Vagina (tissue), 2 donors: ENCODE measurements around the gene BRAP. TPM values are rescaled to one million over a fixed set of nuclear protein-coding genes. Genes with fewer than 3 reads are reported as not detected.
"Not testable (repeated sequence)": the region's sequence is repeated elsewhere in the genome, so short reads cannot be mapped to it uniquely, and the experiment has no call there.

ENCODE experiments used
- DNase-seq, 2 donors: peaks; one replicate each; pipeline ENCODE4 v3.0.0-alpha.2; 2017; ENCODE audit errors: extremely low spot score in 2 of 2
- H3K27ac ChIP-seq: fragments of 200-600 bp; sonication (generic); one replicate; pipeline ENCODE4 v1.5.1; 2019
- H3K27me3 ChIP-seq: fragments of 200-600 bp; sonication (generic); one replicate; pipeline ENCODE4 v1.5.1; 2019
- H3K36me3 ChIP-seq, 2 donors: fragments of 200-600 bp; sonication (generic); one replicate each; pipeline ENCODE4 v1.5.1; 2017 to 2019
- H3K4me1 ChIP-seq: fragments of 200-600 bp; sonication (generic); one replicate; pipeline ENCODE4 v1.5.1; 2019
- H3K4me3 ChIP-seq, 2 donors: fragments of 200-600 bp; sonication (generic); 1 replicate in 1 of 2; 2 replicates in 1 of 2; pipeline ENCODE4 v1.5.1; 2016 to 2019
- H3K9me3 ChIP-seq: fragments of 200-600 bp; sonication (generic); one replicate; pipeline ENCODE4 v1.5.1; 2019
- CTCF ChIP-seq, 3 experiments: fragments of 450-650 bp in 2 of 3; fragments of 200-600 bp in 1 of 3; sonication (generic) in 1 of 3; IDR thresholded peaks; one replicate each; pipeline ENCODE4 v1.5.1; 2017 to 2019; ENCODE audit warnings: antibody characterized with exemption in 3 of 3, mild to moderate bottlenecking in 2 of 3, moderate library complexity in 2 of 3
- POLR2A ChIP-seq, 2 donors: fragments of 450-650 bp; IDR thresholded peaks; one replicate each; pipeline ENCODE4 v1.6.1; 2017; ENCODE audit warnings: antibody characterized with exemption in 2 of 2, mild to moderate bottlenecking in 2 of 2, moderate library complexity in 2 of 2
- POLR2AphosphoS5 ChIP-seq, 2 donors: sonication (generic); formaldehyde crosslinking; IDR thresholded peaks; one replicate each; pipeline ENCODE4 v1.9.0; 2017; ENCODE audit warnings: antibody characterized with exemption in 2 of 2, mild to moderate bottlenecking in 2 of 2, low read depth in 1 of 2; ENCODE audit not compliant: insufficient read depth in 1 of 2
- intact Hi-C: fragments of 100-400 bp; cut with DNase I; formaldehyde crosslinking; loops from one replicate; pipeline ENCODE4 v1.15.1; 2023
- total RNA-seq: library from RNA; depleted of rRNA; stranded (reverse); fragments of >200 nt; gene quantifications from one replicate; pipeline ENCODE4 v1.2.3, GENCODE V29; 2016

BRAP gene
- total RNA-seq, 1 donor from 2014 or later = 14.0 TPM

- no peak for DNase-seq
- H3K9me3 ChIP-seq = no peaks in the 10 kb centered on the region
- intact Hi-C loops = no loop called here
- no peak overlapping the region for H3K4me3 ChIP-seq
- no peaks in the 10 kb centered on the region for H3K4me1 ChIP-seq
- TF ChIP-seq POLR2AphosphoS5 (IDR thresholded peaks at IDR 0.05; ENCODE audit: insufficient read depth in 1 of 2, low read depth in 1 of 2) (no peak), CTCF (IDR thresholded peaks at IDR 0.05) (no peak), POLR2A (IDR thresholded peaks at IDR 0.05) (no peak)
- peaks cover 0 to 34% of the 10 kb centered on the region in 2 donors for H3K36me3 ChIP-seq
- H3K27me3 ChIP-seq = no peaks in the 10 kb centered on the region
- H3K27ac ChIP-seq = no peak overlapping the region
Observed at GRCh38 chr12:111720457-111720856, 34.7 kb upstream of the BRAP start.

GRCh38 chr12:111719316-111719715 lies 33.6 kb upstream of the BRAP start:
- H3K4me1 ChIP-seq, H3K27ac ChIP-seq, H3K9me3 ChIP-seq, DNase-seq, H3K27me3 ChIP-seq, H3K4me3 ChIP-seq, intact Hi-C loops: not testable (repeated sequence)
- H3K36me3 ChIP-seq = peaks cover 0 to 41% of the 10 kb centered on the region in 2 donors

GRCh38 chr12:111715279-111715678 lies 29.5 kb upstream of the BRAP start:
- Histone ChIP-seq H3K9me3 (no peaks in the 10 kb centered on the region), H3K4me3 (no peak overlapping the region), H3K4me1 (no peaks in the 10 kb centered on the region), H3K36me3 (peaks cover 0 to 49% of the 10 kb centered on the region in 2 donors), H3K27ac (no peak overlapping the region), H3K27me3 (no peaks in the 10 kb centered on the region)
- TF ChIP-seq POLR2A (IDR thresholded peaks at IDR 0.05) (no peak), POLR2AphosphoS5 (IDR thresholded peaks at IDR 0.05; ENCODE audit: insufficient read depth in 1 of 2, low read depth in 1 of 2) (no peak), CTCF (IDR thresholded peaks at IDR 0.05) (no peak)
- DNase-seq = no peak
- intact Hi-C loops = no loop called here

- Histone ChIP-seq H3K9me3 (no peaks in the 10 kb centered on the region), H3K36me3 (peaks cover 0 to 47% of the 10 kb centered on the region in 2 donors), H3K27ac (no peak overlapping the region), H3K4me3 (no peak overlapping the region), H3K27me3 (no peaks in the 10 kb centered on the region), H3K4me1 (no peaks in the 10 kb centered on the region)
- intact Hi-C loops = no loop called here
- DNase-seq = no peak
- no peak for TF ChIP-seq CTCF (IDR thresholded peaks at IDR 0.05)
- TF ChIP-seq POLR2AphosphoS5 (IDR thresholded peaks at IDR 0.05; ENCODE audit: insufficient read depth in 1 of 2, low read depth in 1 of 2) = no peak
- TF ChIP-seq POLR2A (IDR thresholded peaks at IDR 0.05) = no peak
Observed at GRCh38 chr12:111706145-111706544, 20.4 kb upstream of the BRAP start.

- no peaks in the 10 kb centered on the region for H3K27me3 ChIP-seq
- H3K36me3 ChIP-seq = peaks cover 0 to 47% of the 10 kb centered on the region in 2 donors
- H3K4me1 ChIP-seq = no peaks in the 10 kb centered on the region
- intact Hi-C loops = no loop called here
- H3K4me3 ChIP-seq = no peak overlapping the region
- H3K27ac ChIP-seq = no peak overlapping the region
- no peaks in the 10 kb centered on the region for H3K9me3 ChIP-seq
- no peak for TF ChIP-seq CTCF (IDR thresholded peaks at IDR 0.05)
- TF ChIP-seq POLR2AphosphoS5 (IDR thresholded peaks at IDR 0.05; ENCODE audit: insufficient read depth in 1 of 2, low read depth in 1 of 2) = no peak
- TF ChIP-seq POLR2A (IDR thresholded peaks at IDR 0.05) = no peak
- DNase-seq = no peak
Observed at GRCh38 chr12:111705672-111706071, 19.9 kb upstream of the BRAP start.

GRCh38 chr12:111699962-111700361 lies 14.2 kb upstream of the BRAP start:
- H3K36me3 ChIP-seq = peaks cover 0 to 40% of the 10 kb centered on the region in 2 donors
- no peak overlapping the region for H3K27ac ChIP-seq
- intact Hi-C loops = no loop called here
- no peaks in the 10 kb centered on the region for H3K9me3 ChIP-seq
- TF ChIP-seq POLR2AphosphoS5 (IDR thresholded peaks at IDR 0.05; ENCODE audit: insufficient read depth in 1 of 2, low read depth in 1 of 2) = no peak
- no peak for TF ChIP-seq CTCF (IDR thresholded peaks at IDR 0.05)
- no peak for TF ChIP-seq POLR2A (IDR thresholded peaks at IDR 0.05)
- no peak for DNase-seq
- no peak overlapping the region for H3K4me3 ChIP-seq
- no peaks in the 10 kb centered on the region for H3K4me1 ChIP-seq
- H3K27me3 ChIP-seq = no peaks in the 10 kb centered on the region
